GM08714 (cell line): ENCODE measurements around the gene CYTH2.

Source experiments
- H3K4me3 ChIP-seq: fragments of 200-500 bp; sonication (Bioruptor generic); 2 replicates; pipeline ENCODE4 v1.5.1; 2014; ENCODE audit warnings: mild to moderate bottlenecking, low read length, inconsistent platforms
- ZNF274 ChIP-seq: IDR thresholded peaks from 2 replicates; pipeline ENCODE4 v1.6.1; 2012; ENCODE audit warnings: mild to moderate bottlenecking, low read depth, low read length

CYTH2 gene

DNA sequence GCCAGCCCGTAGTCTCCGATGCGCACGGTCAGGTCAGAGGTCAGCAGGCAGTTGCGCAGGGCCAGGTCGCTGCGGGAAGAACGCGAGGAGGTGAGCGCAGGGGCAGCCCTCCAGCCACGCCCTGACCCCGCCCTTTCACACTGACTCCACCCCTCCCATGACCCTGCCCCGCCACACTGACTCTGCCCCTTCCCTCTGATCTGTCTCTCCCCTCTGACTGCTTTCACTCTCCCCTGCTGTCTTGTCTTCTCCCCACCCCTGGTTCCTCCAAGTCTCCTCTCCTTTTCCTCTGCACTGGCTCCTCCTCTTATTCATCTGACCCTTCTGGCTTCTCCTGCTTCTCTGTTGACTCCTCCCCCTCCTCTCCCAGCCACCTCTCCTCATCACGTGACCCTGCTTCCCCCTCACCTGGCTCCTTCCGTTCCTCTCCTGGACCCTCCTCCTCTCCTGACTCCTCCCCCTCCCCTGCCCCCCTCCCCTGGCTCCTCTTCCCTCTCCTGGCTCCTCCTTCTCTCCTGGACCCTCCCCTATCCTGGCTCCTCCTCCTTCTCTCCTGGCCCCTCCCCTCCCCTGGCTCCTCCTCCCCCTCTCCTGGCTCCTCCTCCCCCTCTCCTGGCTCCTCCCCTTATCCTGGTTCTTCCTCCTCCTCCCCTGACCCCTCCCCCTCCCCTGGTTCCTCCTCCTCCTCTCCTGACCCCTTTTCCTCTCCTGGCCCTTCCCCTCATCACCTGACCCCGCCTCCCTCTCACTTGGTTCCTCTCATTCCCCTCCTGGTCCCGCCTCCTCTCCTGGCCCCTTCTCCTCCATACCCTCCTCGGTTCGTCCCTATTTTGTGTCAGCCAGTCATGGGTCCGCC, 32.6 kb downstream of the CYTH2 start:
- H3K4me3 ChIP-seq: no peak overlapping the region
- TF ChIP-seq ZNF274: no peak

GRCh38 chr19:48502350-48503018, 33.3 kb downstream of the CYTH2 start:
- TF ChIP-seq ZNF274: no peak
- no peak overlapping the region for H3K4me3 ChIP-seq

GRCh38 chr19:48506138-48506733, 37.1 kb downstream of the CYTH2 start:
- no peak for TF ChIP-seq ZNF274
- no peak overlapping the region for H3K4me3 ChIP-seq

GRCh38 chr19:48507911-48508439, 38.8 kb downstream of the CYTH2 start:
- no peak for TF ChIP-seq ZNF274
- no peak overlapping the region for H3K4me3 ChIP-seq

DNA sequence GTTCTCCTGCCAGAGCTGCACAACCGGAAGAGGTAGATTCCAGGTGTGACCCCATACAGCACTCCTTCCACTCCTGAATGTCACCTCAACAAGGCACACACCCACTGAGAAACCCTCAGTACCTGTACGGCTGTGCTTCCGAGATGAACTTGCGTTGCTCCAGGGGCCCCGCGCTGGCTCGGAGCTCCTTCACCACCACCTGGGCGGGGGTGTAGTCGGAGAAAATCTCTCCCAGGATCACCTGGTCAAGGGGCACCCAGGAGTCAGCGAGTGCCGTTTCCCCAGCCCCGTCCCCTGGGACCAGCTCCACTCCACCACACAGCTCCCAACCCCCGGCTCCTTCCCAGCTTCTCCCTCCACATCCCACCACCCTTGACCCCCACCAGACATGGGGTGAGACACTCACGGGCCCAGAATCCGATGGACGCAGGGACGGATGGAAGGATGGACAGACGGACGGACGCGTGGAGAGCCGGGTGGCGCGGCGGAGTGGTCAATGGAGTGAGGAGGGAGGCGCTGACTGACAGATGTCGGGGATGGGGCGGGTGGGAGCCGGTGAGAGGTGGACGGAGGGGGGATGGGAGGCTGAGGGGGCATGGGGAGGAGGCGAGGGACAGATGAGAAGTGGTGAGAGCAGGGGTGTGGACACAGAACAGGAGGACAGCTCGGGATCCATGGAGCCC, 39.7 kb downstream of the CYTH2 start:
- no peak for TF ChIP-seq ZNF274
- no peak overlapping the region for H3K4me3 ChIP-seq

DNA sequence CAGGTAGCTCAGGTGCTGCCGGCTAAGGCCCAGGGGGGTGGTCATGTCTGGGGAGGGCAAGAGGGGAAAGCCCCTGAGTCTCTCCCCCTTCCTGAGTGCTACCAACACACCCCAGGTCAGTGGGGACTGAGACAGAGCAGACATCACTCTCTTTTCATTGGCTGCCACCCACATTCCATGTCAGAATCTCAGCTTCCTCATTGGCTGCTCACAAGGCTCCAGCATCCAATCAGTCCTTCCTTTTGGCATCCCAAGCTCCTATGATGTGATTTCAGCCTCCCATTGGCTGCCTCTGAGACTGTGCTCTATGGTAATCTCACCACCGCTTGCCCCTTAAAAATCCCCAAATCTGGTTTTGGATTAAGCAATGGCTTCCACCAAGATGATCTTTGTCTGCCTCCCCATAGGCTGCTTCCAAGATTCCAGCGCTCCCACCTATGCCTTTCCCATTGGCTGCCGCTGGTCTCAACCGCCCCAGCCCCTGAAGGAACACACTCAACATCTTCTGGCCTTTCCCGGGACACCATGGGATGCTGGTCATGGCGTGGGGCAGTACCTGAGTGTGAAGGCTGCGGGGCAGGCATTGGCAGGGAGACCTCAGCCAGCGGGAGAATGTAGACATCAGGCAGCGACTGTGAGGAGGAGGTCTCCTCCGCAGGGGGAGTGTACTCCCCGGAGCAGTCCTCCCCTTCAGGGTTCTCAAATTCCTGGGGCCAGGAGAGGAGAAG, 40.5 kb downstream of the CYTH2 start:
- no peak overlapping the region for H3K4me3 ChIP-seq
- TF ChIP-seq ZNF274: no peak

GRCh38 chr19:48510421-48511268, 41.5 kb downstream of the CYTH2 start:
- TF ChIP-seq ZNF274: no peak
- H3K4me3 ChIP-seq: no peak overlapping the region

- no peak overlapping the region for H3K4me3 ChIP-seq
- TF ChIP-seq ZNF274: no peak
These were observed 42.2 kb downstream of the CYTH2 start for GRCh38 chr19:48511321-48511731.

DNA sequence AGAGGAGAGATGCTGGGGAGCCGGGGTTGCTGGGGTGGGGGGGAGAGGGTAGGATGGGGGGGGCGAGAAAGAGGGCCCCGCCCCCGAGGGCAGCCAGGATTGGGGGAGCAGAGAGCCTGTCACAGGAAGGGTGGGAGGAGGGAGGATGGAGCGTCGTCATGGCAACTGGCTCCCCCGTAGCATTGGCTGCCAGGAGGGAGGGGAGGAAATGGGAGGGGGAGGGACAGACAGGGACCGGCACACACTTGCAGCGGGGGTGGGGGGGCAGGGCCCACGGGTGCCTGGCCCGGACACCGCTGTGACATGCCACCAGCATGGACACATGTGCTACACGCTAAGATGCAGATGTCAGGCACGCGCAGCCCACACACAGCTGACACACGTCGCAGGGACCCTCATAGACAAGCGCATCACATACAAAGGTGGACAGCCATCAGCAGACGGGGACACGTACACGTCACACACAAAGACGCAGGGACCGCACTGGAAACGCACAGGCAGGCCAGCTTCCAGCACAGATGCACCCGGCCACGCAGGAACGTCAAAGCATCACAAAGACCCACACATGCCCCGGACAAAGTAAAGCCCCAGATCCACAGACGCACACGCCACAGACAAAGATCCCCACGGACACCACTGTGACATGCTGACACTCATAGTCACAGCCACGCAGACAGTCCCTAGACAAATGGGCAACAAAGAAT, 42.8 kb downstream of the CYTH2 start, which contains the start of gene LMTK3:
Gene LMTK3 (minus strand): TSS at position 36 of the 704 bp plus-strand sequence. CDS start 259 bp downstream, outside the sequence.
- no peak within 1 kb of the TSS for H3K4me3 ChIP-seq

GRCh38 chr19:48512504-48513288, 43.5 kb downstream of the CYTH2 start:
- peak overlapping the region; percentile 68; the same call in 1 of the 2 replicates for H3K4me3 ChIP-seq
- no peak for TF ChIP-seq ZNF274

More for the DNA sequence above, 42.8 kb downstream of the CYTH2 start, which contains the start of gene LMTK3:
- TF ChIP-seq ZNF274: no peak
